ENCODE measurements around the gene CNOT1.

The CNOT1 gene

DNA sequence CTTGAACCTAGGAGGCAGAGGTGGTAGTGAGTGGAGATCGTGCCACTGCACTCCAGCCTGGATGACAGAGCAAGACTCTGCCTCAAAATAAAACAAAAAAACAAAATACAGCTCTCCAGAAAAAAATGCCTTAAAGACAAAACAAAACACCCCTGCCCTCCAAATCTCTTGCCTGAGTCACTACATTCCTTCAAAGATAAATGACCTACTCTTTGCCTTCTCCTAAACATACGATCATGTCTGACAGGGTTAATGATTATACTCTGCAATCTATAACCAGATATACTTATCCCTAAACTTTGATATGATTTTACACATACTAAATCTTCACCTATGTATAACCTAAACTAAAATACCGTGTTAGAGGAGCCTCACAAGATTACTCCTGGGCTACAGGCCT lies 115.8 kb downstream of the CNOT1 start:
- Mint-ChIP-seq H3K27ac (no peak overlapping the region), H3K9me3 (no peaks in the 10 kb centered on the region), H3K4me3 (no peak overlapping the region), H3K27me3 (ENCODE audit: low read depth) (no peaks in the 10 kb centered on the region), H3K4me1 (ENCODE audit: low read depth) (peaks cover 23% of the 10 kb centered on the region), H3K36me3 (ENCODE audit: low read depth) (peaks cover 19% of the 10 kb centered on the region)
- DNase-seq (ENCODE audit: low spot score): no peak

DNA sequence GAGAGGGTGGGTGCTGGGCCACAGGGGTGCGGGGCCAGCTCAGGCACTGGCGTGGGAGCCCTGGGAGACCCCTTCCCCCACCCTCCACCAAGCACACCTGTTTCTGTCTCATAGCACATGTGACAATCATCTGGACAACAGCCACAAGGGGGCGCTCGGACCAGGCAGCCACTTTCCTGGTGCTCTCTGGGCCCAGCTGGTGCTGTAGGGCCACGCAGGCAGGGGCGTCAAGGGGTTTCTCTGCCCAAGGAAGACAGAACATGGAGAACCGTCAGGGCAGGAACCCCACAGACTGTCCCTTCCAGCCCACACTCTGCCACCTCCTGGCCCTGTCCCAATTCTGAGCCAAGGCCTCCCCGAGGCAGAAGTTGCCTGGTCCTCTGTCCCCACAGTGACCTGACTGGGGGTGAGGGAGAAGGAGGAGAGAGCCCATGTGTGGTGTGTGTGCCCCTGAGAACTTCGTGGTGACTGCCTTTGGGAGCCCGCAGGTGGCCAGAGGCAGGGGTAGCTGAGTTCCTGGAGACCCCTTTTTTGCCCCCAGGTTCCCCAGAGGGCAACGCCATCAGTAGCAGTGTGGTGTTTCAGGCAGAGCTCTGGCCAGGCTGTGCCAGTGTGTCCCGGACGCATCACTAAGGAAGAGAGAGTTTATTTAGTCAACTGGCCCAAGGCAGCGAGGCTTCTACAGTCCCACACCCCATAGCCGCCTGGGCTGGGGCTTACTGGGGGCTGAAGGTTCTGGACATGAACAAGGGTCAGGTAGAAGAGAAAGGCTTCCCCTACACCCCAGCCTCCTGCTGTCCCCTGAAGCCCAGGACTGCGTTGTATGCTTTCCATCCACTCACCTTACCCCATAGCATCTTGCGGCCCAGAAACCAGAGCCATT lies 117.5 kb downstream of the CNOT1 start:
- no peak overlapping the region for H3K4me3 Mint-ChIP-seq
- peaks cover 8% of the 10 kb centered on the region for H3K36me3 Mint-ChIP-seq (ENCODE audit: low read depth)
- H3K9me3 Mint-ChIP-seq: no peaks in the 10 kb centered on the region
- DNase-seq (ENCODE audit: low spot score): peak; percentile 65
- H3K27ac Mint-ChIP-seq: no peak overlapping the region
- peaks cover 16% of the 10 kb centered on the region for H3K4me1 Mint-ChIP-seq (ENCODE audit: low read depth)
- H3K27me3 Mint-ChIP-seq (ENCODE audit: low read depth): no peaks in the 10 kb centered on the region

DNA sequence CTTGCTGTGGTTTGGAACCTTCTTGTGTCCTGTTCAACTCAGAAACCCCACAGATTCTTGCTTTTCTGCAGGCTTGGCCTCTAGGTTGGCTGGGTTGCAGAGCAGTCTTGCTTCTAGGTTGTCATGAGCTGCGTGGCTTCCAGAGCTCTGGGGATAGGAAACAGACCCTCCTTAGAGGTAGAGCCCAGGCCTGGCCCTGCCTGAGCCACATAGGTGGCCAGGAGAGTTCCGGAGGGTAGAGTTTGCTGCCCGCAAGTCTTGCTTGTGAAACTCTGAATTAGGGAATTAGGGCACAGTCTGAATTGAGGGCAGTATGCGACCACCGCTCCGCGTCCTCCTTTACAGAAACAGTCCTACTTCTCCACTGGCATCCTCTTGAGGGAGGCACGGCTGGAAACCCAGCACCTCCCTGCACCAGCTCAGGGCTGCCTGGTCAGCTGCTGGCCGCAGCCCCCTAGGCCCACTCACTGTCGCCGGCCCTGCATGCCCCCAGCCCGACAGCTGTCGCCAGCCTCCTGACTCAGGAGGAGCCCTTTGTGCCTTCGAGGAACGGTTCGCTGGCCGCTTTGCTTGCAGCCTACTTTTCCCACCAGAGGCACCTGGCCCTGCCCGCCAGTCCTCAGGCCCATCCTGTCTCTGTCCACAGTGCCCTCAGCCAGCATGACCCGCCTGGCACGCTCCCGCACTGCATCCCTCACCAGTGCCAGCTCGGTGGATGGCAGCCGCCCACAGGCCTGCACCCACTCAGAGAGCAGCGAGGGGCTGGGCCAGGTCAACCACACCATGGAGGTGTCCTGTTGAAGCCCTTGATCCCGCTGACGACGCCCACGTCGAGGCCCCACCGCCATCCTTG lies 118.6 kb downstream of the CNOT1 start:
- no peak for DNase-seq (ENCODE audit: low spot score)
- Mint-ChIP-seq H3K27ac (no peak overlapping the region), H3K4me1 (ENCODE audit: low read depth) (peaks cover 6% of the 10 kb centered on the region)

DNA sequence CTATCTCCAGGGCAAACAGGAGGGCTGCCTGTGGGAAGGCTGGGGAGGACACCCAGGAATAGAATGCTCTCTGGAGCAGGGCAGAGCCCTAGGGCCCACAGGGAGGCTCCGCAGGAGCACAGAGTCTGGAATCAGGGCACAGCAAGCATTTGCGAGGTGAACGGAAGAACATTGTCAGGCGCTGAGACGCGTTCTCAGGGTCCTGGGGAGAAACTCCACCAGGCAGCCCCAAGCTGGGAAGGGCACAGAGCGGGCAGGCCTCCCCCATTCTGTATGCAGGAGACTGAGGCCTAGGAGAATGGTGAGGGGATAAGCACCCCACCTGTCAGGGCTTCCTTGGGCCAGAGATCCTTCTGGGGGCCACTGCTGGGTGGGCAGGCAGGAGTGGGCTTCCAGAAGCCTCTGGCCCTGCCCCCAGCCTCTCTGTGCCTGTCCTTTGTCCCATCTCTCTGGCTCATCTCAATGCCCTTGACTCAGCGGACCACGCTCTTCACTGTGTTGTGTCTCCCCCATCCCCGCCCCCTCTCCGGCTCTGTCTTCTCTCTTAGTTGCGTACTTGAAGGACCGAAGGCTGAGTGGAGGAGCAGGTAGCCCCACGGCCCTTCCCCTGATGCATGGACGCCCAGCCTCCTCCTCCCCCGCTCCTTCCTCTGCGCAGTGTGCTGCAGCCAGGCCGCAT lies 119.4 kb downstream of the CNOT1 start:
- DNase-seq (ENCODE audit: low spot score): no peak
- Mint-ChIP-seq H3K9me3 (no peaks in the 10 kb centered on the region), H3K27me3 (ENCODE audit: low read depth) (no peaks in the 10 kb centered on the region), H3K36me3 (ENCODE audit: low read depth) (peaks cover 3% of the 10 kb centered on the region), H3K4me1 (ENCODE audit: low read depth) (peaks cover 6% of the 10 kb centered on the region), H3K27ac (no peak overlapping the region), H3K4me3 (no peak overlapping the region)

More for the DNA sequence above, 118.6 kb downstream of the CNOT1 start:
- no peaks in the 10 kb centered on the region for H3K9me3 Mint-ChIP-seq
- H3K36me3 Mint-ChIP-seq (ENCODE audit: low read depth): peaks cover 4% of the 10 kb centered on the region
- H3K4me3 Mint-ChIP-seq: no peak overlapping the region
- no peaks in the 10 kb centered on the region for H3K27me3 Mint-ChIP-seq (ENCODE audit: low read depth)

DNA sequence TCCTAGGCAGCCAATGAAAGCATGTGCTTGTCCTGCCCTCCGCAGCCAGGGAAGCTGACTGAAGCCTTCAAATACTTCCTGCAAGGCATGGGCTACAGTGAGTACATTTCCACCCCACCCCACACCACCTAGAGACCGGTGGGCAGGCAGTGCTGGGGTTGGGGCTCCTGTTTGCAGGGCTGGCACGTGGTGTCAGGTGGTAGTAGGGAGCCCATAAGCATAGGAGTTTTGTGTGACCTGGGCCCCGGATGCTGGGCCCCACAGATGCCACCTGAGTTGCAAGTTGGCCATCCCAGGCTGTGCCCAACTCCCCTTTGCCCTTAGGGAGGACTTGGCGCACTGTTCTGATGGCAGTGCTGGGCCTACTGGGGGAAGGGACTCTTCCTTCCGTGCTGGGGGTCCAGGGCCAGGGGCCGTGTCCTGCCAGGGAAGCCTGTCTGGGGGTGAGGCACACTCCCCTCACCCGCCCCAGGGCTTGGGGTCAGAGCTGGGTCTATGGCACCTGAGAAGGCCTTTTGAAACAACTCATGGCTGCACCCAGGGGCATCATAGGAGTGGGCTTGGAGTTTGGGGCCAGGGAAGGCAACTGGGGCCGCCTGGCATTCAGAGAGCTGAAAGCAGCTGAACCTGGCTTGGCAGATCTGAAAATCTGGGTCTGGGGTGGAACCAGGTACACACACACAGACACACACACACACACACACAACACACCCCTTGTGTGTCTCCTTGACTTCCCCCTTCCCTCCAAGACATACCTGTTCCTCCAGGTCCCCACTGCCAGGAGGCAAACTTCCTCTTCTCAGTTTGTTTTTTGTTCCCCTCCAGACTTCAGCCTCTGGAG lies 120.2 kb downstream of the CNOT1 start:
- no peaks in the 10 kb centered on the region for H3K9me3 Mint-ChIP-seq
- H3K27ac Mint-ChIP-seq: no peak overlapping the region
- no peaks in the 10 kb centered on the region for H3K36me3 Mint-ChIP-seq (ENCODE audit: low read depth)
- no peak overlapping the region for H3K4me3 Mint-ChIP-seq
- DNase-seq (ENCODE audit: low spot score): no peak
- H3K27me3 Mint-ChIP-seq (ENCODE audit: low read depth): no peaks in the 10 kb centered on the region
- H3K4me1 Mint-ChIP-seq (ENCODE audit: low read depth): no peaks in the 10 kb centered on the region

DNA sequence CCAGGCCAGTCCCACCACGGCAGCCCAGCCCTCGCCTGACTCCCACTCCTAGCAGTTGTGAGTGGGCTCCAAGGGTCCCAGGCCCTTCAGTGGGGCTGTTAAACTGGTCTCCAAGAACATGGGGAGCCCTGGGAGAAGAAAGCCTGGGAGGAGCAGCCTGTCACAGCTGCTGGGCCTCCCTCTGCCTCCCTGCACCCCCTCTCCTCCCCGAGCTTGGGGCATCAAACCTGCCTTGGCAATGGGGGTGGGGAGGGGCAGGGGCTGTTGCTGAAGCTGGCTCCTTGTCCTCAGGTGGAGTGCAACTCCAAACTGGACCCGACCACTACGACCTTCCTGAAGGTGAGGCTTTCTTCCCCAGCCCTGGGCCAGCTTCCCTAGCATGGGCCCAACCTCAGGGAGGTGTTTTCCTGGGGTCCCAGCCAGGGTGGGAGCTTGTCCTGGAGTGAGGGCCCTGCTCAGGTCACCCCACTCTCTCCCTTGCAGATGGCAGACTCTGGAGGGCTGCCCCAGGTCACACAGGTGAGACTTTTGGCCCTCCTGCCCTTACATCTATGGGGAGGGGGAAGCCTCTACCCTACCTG lies 120.9 kb downstream of the CNOT1 start:
- H3K27me3 Mint-ChIP-seq (ENCODE audit: low read depth): no peaks in the 10 kb centered on the region
- DNase-seq (ENCODE audit: low spot score): no peak
- H3K4me1 Mint-ChIP-seq (ENCODE audit: low read depth): no peaks in the 10 kb centered on the region
- no peaks in the 10 kb centered on the region for H3K36me3 Mint-ChIP-seq (ENCODE audit: low read depth)
- no peak overlapping the region for H3K4me3 Mint-ChIP-seq
- no peak overlapping the region for H3K27ac Mint-ChIP-seq
- no peaks in the 10 kb centered on the region for H3K9me3 Mint-ChIP-seq

DNA sequence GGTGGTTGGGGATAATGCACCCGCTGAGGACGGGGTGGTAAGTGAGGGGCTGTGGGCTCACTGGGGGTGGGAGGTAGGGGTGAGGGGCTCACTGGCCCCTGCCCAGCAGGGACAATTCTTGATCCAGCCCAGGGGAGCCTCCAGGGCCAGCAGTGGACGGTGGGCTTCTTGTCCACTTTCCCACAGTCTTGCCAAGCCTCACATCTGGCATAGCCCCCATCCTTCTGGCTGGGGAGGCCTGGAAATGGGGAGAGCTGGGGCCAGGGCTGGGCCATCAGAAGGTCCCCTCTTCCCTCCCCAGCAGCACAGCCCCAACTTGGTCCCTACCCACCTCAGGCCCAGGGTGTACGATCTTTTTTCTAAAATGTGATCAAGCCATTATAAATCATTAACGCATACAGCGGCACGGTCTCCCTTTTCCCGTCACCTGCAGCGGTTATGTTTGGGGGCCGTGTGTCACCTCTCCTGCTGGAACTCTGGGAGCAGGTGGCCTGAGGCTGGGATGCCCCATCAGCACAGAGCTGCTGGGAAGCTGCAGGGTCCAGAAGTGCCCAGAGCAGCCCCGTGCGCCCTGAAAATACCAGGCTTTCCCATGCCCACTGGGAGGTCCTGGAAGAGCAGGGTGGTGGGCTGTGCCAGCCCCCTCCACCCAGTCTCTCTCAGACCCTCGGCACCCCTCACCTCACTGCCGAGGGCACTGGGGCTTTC lies 121.5 kb downstream of the CNOT1 start:
- H3K27me3 Mint-ChIP-seq (ENCODE audit: low read depth): no peaks in the 10 kb centered on the region
- H3K27ac Mint-ChIP-seq: no peak overlapping the region
- no peaks in the 10 kb centered on the region for H3K36me3 Mint-ChIP-seq (ENCODE audit: low read depth)
- H3K4me1 Mint-ChIP-seq (ENCODE audit: low read depth): no peaks in the 10 kb centered on the region
- H3K9me3 Mint-ChIP-seq: no peaks in the 10 kb centered on the region
- H3K4me3 Mint-ChIP-seq: no peak overlapping the region
- DNase-seq (ENCODE audit: low spot score): no peak

DNA sequence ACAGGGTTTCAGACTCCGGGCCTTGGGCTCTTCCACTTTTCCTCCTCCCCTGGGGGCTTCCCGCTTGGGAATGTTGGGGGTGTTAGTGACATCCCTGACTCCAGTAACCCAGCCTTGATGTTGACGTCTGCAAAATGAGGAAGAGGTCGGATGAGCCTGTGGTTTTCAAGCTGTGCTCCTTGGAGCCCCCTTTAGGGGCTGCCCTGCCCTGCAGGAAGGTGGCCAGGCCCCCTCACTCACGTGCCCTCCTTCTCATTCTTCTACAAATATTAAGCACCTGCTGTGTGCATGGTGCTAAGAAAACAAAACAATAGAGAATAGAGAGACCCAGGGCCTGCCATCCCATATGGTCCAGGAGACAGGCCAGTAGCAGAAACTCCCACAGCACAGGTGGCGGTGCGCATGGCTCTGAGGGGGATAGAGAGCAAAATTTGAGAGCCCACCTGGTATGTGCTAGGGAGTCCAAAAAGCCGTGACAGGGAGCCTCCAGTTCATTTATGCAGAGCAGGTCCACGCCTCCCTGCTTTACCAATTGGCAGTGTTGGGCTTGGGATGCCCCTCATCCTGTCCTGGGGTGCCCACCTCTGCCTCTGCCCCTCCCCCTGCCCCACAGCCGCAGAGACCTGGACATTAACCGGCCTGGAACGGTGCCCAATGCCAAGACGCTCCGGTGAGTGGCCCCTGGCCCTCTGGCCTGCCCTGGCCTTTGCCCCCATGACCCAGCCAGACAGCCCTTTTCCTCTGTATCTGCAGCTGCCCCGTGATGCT lies 122.2 kb downstream of the CNOT1 start:
- H3K36me3 Mint-ChIP-seq (ENCODE audit: low read depth): no peaks in the 10 kb centered on the region
- H3K4me1 Mint-ChIP-seq (ENCODE audit: low read depth): no peaks in the 10 kb centered on the region
- no peak overlapping the region for H3K27ac Mint-ChIP-seq
- no peak for DNase-seq (ENCODE audit: low spot score)
- H3K4me3 Mint-ChIP-seq: no peak overlapping the region
- no peaks in the 10 kb centered on the region for H3K9me3 Mint-ChIP-seq
- H3K27me3 Mint-ChIP-seq (ENCODE audit: low read depth): no peaks in the 10 kb centered on the region

DNA sequence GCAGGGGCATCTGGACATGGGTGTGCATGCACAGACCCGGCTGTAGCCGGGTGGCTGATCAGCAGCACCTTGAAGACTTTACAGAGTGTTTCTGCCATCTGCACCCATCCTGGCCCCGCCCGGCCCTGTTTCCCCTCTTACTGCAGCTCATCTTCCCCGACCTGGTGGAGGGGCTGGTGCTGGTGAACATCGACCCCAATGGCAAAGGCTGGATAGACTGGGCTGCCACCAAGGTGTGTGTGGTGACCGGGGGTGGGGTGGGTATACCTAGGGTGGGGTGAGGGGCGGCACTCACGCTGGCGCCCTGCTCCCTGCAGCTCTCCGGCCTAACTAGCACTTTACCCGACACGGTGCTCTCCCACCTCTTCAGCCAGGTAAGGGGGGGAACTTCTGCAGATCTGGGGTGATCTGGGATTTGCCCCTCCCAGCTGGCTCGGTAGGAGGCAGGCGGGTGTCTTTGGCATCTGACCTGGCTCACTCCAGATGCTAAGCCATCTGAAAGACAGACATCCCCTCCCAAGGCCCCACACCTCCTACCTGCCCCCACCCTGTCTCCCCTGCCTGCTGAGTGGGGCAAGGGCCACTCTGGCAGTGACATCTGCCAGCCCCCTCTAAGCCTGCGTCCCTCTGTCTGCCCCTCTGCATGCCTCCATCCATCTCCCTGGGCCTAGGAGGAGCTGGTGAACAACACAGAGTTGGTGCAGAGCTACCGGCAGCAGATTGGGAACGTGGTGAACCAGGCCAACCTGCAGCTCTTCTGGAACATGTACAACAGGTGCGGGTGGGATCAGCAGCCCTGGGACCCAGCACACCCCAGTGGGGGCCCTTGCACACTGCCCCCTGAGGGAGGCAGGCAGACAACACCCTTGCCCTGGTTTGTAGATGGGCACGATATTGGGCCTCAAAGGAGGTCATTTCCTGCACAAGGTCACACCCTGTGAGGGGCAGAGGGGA lies 123.1 kb downstream of the CNOT1 start:
- no peak overlapping the region for H3K4me3 Mint-ChIP-seq
- DNase-seq (ENCODE audit: low spot score): no peak
- no peaks in the 10 kb centered on the region for H3K27me3 Mint-ChIP-seq (ENCODE audit: low read depth)
- H3K4me1 Mint-ChIP-seq (ENCODE audit: low read depth): peaks cover 2% of the 10 kb centered on the region
- no peak overlapping the region for H3K27ac Mint-ChIP-seq
- H3K9me3 Mint-ChIP-seq: no peaks in the 10 kb centered on the region
- H3K36me3 Mint-ChIP-seq (ENCODE audit: low read depth): no peaks in the 10 kb centered on the region

DNA sequence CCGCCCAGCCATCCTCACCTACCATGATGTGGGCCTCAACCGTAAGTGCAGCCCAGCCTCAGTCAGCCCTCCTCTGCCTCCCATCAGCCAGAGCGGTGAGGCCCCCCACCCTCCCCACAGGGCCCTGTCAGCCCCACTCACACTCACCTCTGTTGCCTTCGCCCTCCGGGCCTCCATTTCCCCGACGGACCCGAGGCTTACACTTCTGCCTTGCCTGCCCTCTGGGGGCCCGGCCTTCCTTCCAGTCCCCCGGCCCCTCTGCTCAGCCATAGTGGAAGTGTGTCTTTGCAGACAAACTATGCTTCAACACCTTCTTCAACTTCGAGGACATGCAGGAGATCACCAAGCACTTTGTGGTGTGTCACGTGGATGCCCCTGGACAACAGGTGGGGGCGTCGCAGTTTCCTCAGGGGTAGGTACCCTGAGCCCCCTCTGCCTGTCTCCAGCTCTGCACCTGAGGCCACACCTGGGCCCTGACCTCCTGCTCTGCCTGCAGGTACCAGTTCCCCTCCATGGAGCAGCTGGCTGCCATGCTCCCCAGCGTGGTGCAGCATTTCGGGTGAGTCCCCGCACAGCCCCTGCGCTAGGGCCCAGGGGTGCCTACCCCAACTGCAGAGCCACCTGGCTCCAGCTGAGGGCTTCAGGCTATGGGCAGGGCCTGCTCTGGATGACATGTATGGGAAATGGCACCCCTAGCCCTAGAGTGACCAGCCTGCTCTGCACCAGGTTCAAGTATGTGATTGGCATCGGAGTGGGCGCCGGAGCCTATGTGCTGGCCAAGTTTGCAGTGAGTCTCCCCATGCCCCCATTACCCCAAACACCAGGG lies 125.5 kb downstream of the CNOT1 start:
- H3K4me1 Mint-ChIP-seq (ENCODE audit: low read depth): peaks cover 4% of the 10 kb centered on the region
- no peak overlapping the region for H3K4me3 Mint-ChIP-seq
- H3K27me3 Mint-ChIP-seq (ENCODE audit: low read depth): peaks cover 2% of the 10 kb centered on the region
- H3K27ac Mint-ChIP-seq: no peak overlapping the region
- no peaks in the 10 kb centered on the region for H3K36me3 Mint-ChIP-seq (ENCODE audit: low read depth)
- no peaks in the 10 kb centered on the region for H3K9me3 Mint-ChIP-seq
- DNase-seq (ENCODE audit: low spot score): no peak
